HG02678 (cell line): ENCODE data around the gene DDRGK1.

Experiments used
- ATAC-seq: cut with Tn5 transposase; IDR thresholded peaks from one replicate; pipeline ENCODE4 v1.9.1; 2021; ENCODE audit warnings: mild to moderate bottlenecking, moderate library complexity; ENCODE audit not compliant: unreplicated experiment

Gene DDRGK1

GRCh38 chr20:3235666-3236324 is 31.3 kb upstream of the DDRGK1 start:
- no peak for ATAC-seq

GRCh38 chr20:3233991-3234498 is 29.6 kb upstream of the DDRGK1 start:
- ATAC-seq, result no peak

- ATAC-seq, result no peak
Measured at GRCh38 chr20:3233131-3233990, 28.9 kb upstream of the DDRGK1 start.

GRCh38 chr20:3231889-3232588 is 27.6 kb upstream of the DDRGK1 start:
- no peak for ATAC-seq

GRCh38 chr20:3231116-3231515 is 26.6 kb upstream of the DDRGK1 start:
- no peak for ATAC-seq

GRCh38 chr20:3229798-3230197 is 25.3 kb upstream of the DDRGK1 start:
- ATAC-seq, result no peak

GRCh38 chr20:3229158-3229557 is 24.7 kb upstream of the DDRGK1 start:
- no peak for ATAC-seq

- no peak for ATAC-seq
Measured at GRCh38 chr20:3228750-3229032, 24.2 kb upstream of the DDRGK1 start.

GRCh38 chr20:3227936-3228749 is 23.7 kb upstream of the DDRGK1 start:
- no peak for ATAC-seq

GRCh38 chr20:3227506-3227905 is 23.0 kb upstream of the DDRGK1 start:
- no peak for ATAC-seq

GRCh38 chr20:3226864-3227263 is 22.4 kb upstream of the DDRGK1 start:
- no peak for ATAC-seq

- no peak for ATAC-seq
Measured at GRCh38 chr20:3226093-3226492, 21.6 kb upstream of the DDRGK1 start.

- ATAC-seq, result no peak
Measured at GRCh38 chr20:3224681-3225421, 20.4 kb upstream of the DDRGK1 start.

- ATAC-seq, result no peak
Measured at GRCh38 chr20:3223994-3224680, 19.7 kb upstream of the DDRGK1 start.

- ATAC-seq, result no peak
Measured at GRCh38 chr20:3223651-3223993, 19.1 kb upstream of the DDRGK1 start.

- no peak for ATAC-seq
Measured at GRCh38 chr20:3222635-3223600, 18.4 kb upstream of the DDRGK1 start.

- no peak for ATAC-seq
Measured at GRCh38 chr20:3221398-3222226, 17.1 kb upstream of the DDRGK1 start.
